HepG2 (cell line): Measurements from ENCODE around the gene UBL4B. TPM values are rescaled to one million over a fixed set of nuclear protein-coding genes. Genes with fewer than 3 reads are reported as not detected.

ENCODE experiments used
- ATRX ChIP-seq: sonication (generic); formaldehyde crosslinking; IDR thresholded peaks from 2 replicates; pipeline ENCODE4 v1.4.0; 2020; ENCODE audit warnings: missing genetic modification reagents, borderline replicate concordance
- BRCA1 ChIP-seq: sonication (generic); formaldehyde crosslinking; IDR thresholded peaks from 2 replicates; pipeline ENCODE4 v1.4.0; 2020; ENCODE audit warnings: missing genetic modification reagents
- CAMTA2 ChIP-seq: sonication (generic); formaldehyde crosslinking; IDR thresholded peaks from 2 replicates; pipeline ENCODE4 v1.4.0; 2020; ENCODE audit warnings: mild to moderate bottlenecking, missing genetic modification reagents, borderline replicate concordance
- CC2D1A ChIP-seq: sonication (generic); formaldehyde crosslinking; IDR thresholded peaks from 2 replicates; pipeline ENCODE4 v1.8.1; 2023; ENCODE audit warnings: mild to moderate bottlenecking, missing genetic modification reagents
- JUN ChIP-seq: sonication (generic); formaldehyde crosslinking; IDR thresholded peaks from 2 replicates; pipeline ENCODE4 v1.4.0; 2020; ENCODE audit warnings: mild to moderate bottlenecking, missing genetic modification reagents
- KAT2B ChIP-seq: fragments of 150-350 bp; IDR thresholded peaks from 2 replicates; pipeline ENCODE4 v1.6.1; 2014; ENCODE audit warnings: low read depth, low read length, borderline replicate concordance
- KDM3A ChIP-seq: IDR thresholded peaks from 2 replicates; pipeline ENCODE4 v1.6.1; 2018; ENCODE audit warnings: low read depth, missing compliant biosample characterization
- KDM5B ChIP-seq: sonication (generic); formaldehyde crosslinking; IDR thresholded peaks from 2 replicates; pipeline ENCODE4 v1.4.0; 2020; ENCODE audit warnings: missing genetic modification reagents, mild to moderate bottlenecking, borderline replicate concordance
- NR3C1 ChIP-seq: sonication (generic); formaldehyde crosslinking; IDR thresholded peaks from 2 replicates; pipeline ENCODE4 v1.4.0; 2020; ENCODE audit warnings: missing genetic modification reagents
- RBM39 ChIP-seq: fragments of 200-400 bp; formaldehyde crosslinking; IDR thresholded peaks from one replicate; pipeline ENCODE4 v1.6.1; 2018; ENCODE audit warnings: antibody characterized with exemption, mild to moderate bottlenecking, low read depth, low read length; ENCODE audit not compliant: poor library complexity, severe bottlenecking
- RELA ChIP-seq: sonication (generic); formaldehyde crosslinking; IDR thresholded peaks from 2 replicates; pipeline ENCODE4 v1.4.0; 2020; ENCODE audit warnings: missing genetic modification reagents
- RXRA ChIP-seq: sonication (generic); formaldehyde crosslinking; IDR thresholded peaks from 2 replicates; pipeline ENCODE4 v1.5.1; 2020; ENCODE audit warnings: missing genetic modification reagents
- SAFB2 ChIP-seq: sonication (generic); formaldehyde crosslinking; IDR thresholded peaks from 2 replicates; pipeline ENCODE4 v1.5.1; 2020; ENCODE audit warnings: missing genetic modification reagents, low read depth, mild to moderate bottlenecking, borderline replicate concordance
- SCMH1 ChIP-seq: sonication (generic); formaldehyde crosslinking; IDR thresholded peaks from 2 replicates; pipeline ENCODE4 v1.9.0; 2021; ENCODE audit warnings: missing genetic modification reagents, mild to moderate bottlenecking, borderline replicate concordance
- THAP11 ChIP-seq: IDR thresholded peaks from 2 replicates; pipeline ENCODE4 v1.6.1; 2016; ENCODE audit warnings: missing biosample characterization, missing genetic modification reagents
- ZC3H13 ChIP-seq: sonication (generic); formaldehyde crosslinking; IDR thresholded peaks from 2 replicates; pipeline ENCODE4 v1.8.1; 2023; ENCODE audit warnings: mild to moderate bottlenecking, missing genetic modification reagents, moderate library complexity
- ZFP1 ChIP-seq: IDR thresholded peaks from 2 replicates; pipeline ENCODE4 v1.6.1; 2016
- ZFP36L2 ChIP-seq: sonication (generic); formaldehyde crosslinking; IDR thresholded peaks from 2 replicates; pipeline ENCODE4 v1.4.0; 2020; ENCODE audit warnings: missing genetic modification reagents
- ZNF121 ChIP-seq: sonication (generic); formaldehyde crosslinking; IDR thresholded peaks from 2 replicates; pipeline ENCODE4 v1.5.0; 2020; ENCODE audit warnings: mild to moderate bottlenecking, missing genetic modification reagents
- ZNF160 ChIP-seq: sonication (generic); formaldehyde crosslinking; IDR thresholded peaks from 2 replicates; pipeline ENCODE4 v1.8.0; 2022; ENCODE audit warnings: mild to moderate bottlenecking, inconsistent platforms, missing genetic modification reagents
- ZNF781 ChIP-seq: sonication (generic); formaldehyde crosslinking; IDR thresholded peaks from 2 replicates; pipeline ENCODE4 v1.5.1; 2020; ENCODE audit warnings: borderline replicate concordance, mild to moderate bottlenecking, missing genetic modification reagents; ENCODE audit errors: not compliant biosample characterization
- polyA plus RNA-seq, 8 experiments: library from polyadenylated mRNA; depleted of rRNA in 3 of 8; stranded (reverse) in 7 of 8; unstranded in 1 of 8; fragments of >200 nt; fragmentation: Illumina TruSeq in 4 of 8; extraction: Trizol in 4 of 8; gene quantifications; 2 replicates each; pipeline versions ENCODE4 v1.2.1 to v1.2.3, GENCODE V29; 2011 to 2016; ENCODE audit warnings: low read depth in 4 of 8, missing spikeins in 1 of 8, mixed read lengths in 1 of 8; ENCODE audit not compliant: insufficient read depth in 1 of 8
- total RNA-seq, 5 experiments: library from RNA; depleted of rRNA; stranded (reverse); fragments of >200 nt; fragmentation: Illumina TruSeq; extraction: Trizol; gene quantifications; 2 replicates each; pipeline ENCODE4 v1.2.3, GENCODE V29; 2016; ENCODE audit warnings: low read depth in 1 of 5
- TF ChIP-seq, protein P1 (sequence below): sonication (generic); formaldehyde crosslinking; IDR thresholded peaks from 2 replicates; pipeline ENCODE4 v1.4.0; 2020; ENCODE audit warnings: missing genetic modification reagents, mild to moderate bottlenecking, borderline replicate concordance
- TF ChIP-seq, protein P2 (sequence below), 2 experiments: sonication (generic) in 1 of 2; formaldehyde crosslinking in 1 of 2; IDR thresholded peaks; 2 replicates each; pipeline versions ENCODE4 v1.5.1 to v1.6.1; 2011 to 2020; ENCODE audit warnings: borderline replicate concordance in 1 of 2, low read depth in 1 of 2, low read length in 1 of 2, mild to moderate bottlenecking in 1 of 2, missing genetic modification reagents in 1 of 2, moderate library complexity in 1 of 2
- TF ChIP-seq, protein P3 (sequence below): conservative IDR thresholded peaks from 2 replicates; pipeline ENCODE4 v1.6.1; 2018; ENCODE audit warnings: missing genetic modification reagents

The UBL4B gene
- total and polyA plus RNA-seq, 2 of the 13 experiments (the other 11 are each of a cell fraction or from before 2014, with no cell fraction given), result not detected

DNA sequence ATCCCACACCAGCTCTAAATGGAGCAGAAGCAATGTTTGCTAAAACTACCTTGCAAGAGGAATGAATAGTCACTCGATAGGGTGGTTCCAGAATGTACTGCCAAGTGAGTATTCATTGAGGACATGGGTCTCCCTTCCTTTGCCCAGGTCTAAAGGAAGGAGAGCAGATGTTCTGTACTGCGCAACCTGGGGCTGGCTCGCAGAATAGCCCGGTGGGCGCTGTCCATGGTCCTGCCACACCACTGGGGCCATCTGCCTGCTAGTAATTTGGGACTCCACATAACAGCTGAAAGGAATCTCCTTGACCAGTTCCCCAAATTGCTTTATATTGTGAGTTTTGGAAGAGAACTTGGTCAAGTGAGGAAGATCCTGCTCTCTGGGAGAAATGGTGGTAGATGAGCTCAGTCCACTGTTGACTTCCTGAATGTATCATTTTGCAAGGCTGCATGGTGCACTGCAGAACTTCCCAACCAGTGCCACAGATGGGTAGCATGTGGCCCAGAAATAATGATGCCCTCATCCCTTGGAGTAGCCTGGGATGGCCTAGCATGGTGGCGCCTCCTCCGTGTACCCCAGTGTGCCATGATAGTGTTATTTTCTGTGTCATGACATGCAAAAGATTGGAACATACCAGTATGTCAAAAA, 43.8 kb downstream of the UBL4B start (continued):
- no peak for TF ChIP-seq ZNF781
- no peak for TF ChIP-seq ZFP36L2
- TF ChIP-seq, protein P1, sequence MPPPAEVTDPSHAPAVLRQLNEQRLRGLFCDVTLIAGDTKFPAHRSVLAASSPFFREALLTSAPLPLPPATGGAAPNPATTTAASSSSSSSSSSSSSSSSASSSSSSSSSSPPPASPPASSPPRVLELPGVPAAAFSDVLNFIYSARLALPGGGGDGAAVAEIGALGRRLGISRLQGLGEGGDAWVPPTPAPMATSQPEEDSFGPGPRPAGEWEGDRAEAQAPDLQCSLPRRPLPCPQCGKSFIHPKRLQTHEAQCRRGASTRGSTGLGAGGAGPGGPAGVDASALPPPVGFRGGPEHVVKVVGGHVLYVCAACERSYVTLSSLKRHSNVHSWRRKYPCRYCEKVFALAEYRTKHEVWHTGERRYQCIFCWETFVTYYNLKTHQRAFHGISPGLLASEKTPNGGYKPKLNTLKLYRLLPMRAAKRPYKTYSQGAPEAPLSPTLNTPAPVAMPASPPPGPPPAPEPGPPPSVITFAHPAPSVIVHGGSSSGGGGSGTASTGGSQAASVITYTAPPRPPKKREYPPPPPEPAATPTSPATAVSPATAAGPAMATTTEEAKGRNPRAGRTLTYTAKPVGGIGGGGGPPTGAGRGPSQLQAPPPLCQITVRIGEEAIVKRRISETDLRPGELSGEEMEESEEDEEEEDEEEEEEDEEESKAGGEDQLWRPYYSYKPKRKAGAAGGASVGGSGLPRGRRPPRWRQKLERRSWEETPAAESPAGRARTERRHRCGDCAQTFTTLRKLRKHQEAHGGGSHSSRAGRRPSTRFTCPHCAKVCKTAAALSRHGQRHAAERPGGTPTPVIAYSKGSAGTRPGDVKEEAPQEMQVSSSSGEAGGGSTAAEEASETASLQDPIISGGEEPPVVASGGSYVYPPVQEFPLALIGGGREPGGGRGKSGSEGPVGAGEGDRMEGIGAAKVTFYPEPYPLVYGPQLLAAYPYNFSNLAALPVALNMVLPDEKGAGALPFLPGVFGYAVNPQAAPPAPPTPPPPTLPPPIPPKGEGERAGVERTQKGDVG (CRISPR knock-in tag), result no peak
- TF ChIP-seq KDM3A, result no peak
- 0 out of 2 replicates have a peak, but pooled peaks have one; percentile 58 for TF ChIP-seq CAMTA2 (CRISPR knock-in tag)
- no peak for TF ChIP-seq KAT2B
- TF ChIP-seq RELA (CRISPR knock-in tag), result no peak
- TF ChIP-seq SCMH1 (CRISPR knock-in tag), result no peak
- TF ChIP-seq ZC3H13 (CRISPR knock-in tag), result no peak
- no peak for TF ChIP-seq ZNF121 (CRISPR knock-in tag)
- TF ChIP-seq SAFB2 (CRISPR knock-in tag), result no peak
- no peak for TF ChIP-seq RBM39
- no peak for TF ChIP-seq ZNF160
- TF ChIP-seq, protein P2, sequence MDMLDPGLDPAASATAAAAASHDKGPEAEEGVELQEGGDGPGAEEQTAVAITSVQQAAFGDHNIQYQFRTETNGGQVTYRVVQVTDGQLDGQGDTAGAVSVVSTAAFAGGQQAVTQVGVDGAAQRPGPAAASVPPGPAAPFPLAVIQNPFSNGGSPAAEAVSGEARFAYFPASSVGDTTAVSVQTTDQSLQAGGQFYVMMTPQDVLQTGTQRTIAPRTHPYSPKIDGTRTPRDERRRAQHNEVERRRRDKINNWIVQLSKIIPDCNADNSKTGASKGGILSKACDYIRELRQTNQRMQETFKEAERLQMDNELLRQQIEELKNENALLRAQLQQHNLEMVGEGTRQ (IDR thresholded peaks at IDR 0.05; ENCODE audit: low read depth, low read length), result no peak
- TF ChIP-seq, protein P2 (CRISPR knock-in tag; IDR thresholded peaks at IDR 0.05; ENCODE audit: borderline replicate concordance), result no peak
- TF ChIP-seq ZFP1 (CRISPR knock-in tag), result no peak
- TF ChIP-seq JUN (CRISPR knock-in tag), result no peak
- TF ChIP-seq NR3C1 (CRISPR knock-in tag), result no peak
- TF ChIP-seq BRCA1 (CRISPR knock-in tag), result no peak
- peak; percentile 27; the same call in 1 of the 2 replicates for TF ChIP-seq KDM5B
- no peak for TF ChIP-seq RXRA
- no peak for TF ChIP-seq CC2D1A (CRISPR knock-in tag)
- 0 out of 2 replicates have a peak, but pooled peaks have one; percentile 44 for TF ChIP-seq THAP11 (CRISPR knock-in tag)
- no peak for TF ChIP-seq ATRX
- TF ChIP-seq, protein P3, sequence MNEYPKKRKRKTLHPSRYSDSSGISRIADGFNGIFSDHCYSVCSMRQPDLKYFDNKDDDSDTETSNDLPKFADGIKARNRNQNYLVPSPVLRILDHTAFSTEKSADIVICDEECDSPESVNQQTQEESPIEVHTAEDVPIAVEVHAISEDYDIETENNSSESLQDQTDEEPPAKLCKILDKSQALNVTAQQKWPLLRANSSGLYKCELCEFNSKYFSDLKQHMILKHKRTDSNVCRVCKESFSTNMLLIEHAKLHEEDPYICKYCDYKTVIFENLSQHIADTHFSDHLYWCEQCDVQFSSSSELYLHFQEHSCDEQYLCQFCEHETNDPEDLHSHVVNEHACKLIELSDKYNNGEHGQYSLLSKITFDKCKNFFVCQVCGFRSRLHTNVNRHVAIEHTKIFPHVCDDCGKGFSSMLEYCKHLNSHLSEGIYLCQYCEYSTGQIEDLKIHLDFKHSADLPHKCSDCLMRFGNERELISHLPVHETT (CRISPR knock-in tag), result no peak
